HG03439 (cell line): ENCODE measurements around the gene CHID1.

ENCODE experiments used
- ATAC-seq: cut with Tn5 transposase; IDR thresholded peaks from one replicate; pipeline ENCODE4 v1.9.1; 2021; ENCODE audit warnings: mild to moderate bottlenecking, moderate library complexity; ENCODE audit not compliant: unreplicated experiment

Gene CHID1

GRCh38 chr11:911031-911889, 650 bp upstream of the CHID1 start:
- no peak for ATAC-seq

- no peak for ATAC-seq
Observed at GRCh38 chr11:910044-910588, 494 bp downstream of the CHID1 start.

GRCh38 chr11:909406-909805, 1.2 kb downstream of the CHID1 start:
- no peak for ATAC-seq

- ATAC-seq, result no peak
Observed at GRCh38 chr11:908273-908672, 2.3 kb downstream of the CHID1 start.

GRCh38 chr11:907668-908067, 2.9 kb downstream of the CHID1 start:
- ATAC-seq, result no peak

- no peak for ATAC-seq
Observed at GRCh38 chr11:905952-906351, 4.7 kb downstream of the CHID1 start.

GRCh38 chr11:904380-904779, 6.2 kb downstream of the CHID1 start:
- ATAC-seq, result no peak

GRCh38 chr11:901452-902061, 9.1 kb downstream of the CHID1 start:
- no peak for ATAC-seq

- ATAC-seq, result no peak
Observed at GRCh38 chr11:900545-900944, 10.1 kb downstream of the CHID1 start.

- ATAC-seq, result no peak
Observed at GRCh38 chr11:899724-900123, 10.9 kb downstream of the CHID1 start.

- no peak for ATAC-seq
Observed at GRCh38 chr11:898540-899190, 11.9 kb downstream of the CHID1 start.

- ATAC-seq, result no peak
Observed at GRCh38 chr11:898143-898511, 12.5 kb downstream of the CHID1 start.

- ATAC-seq, result no peak
Observed at GRCh38 chr11:897253-898142, 13.1 kb downstream of the CHID1 start.

GRCh38 chr11:895331-896110, 15.1 kb downstream of the CHID1 start:
- ATAC-seq, result no peak

GRCh38 chr11:894575-895201, 15.9 kb downstream of the CHID1 start:
- ATAC-seq, result no peak

- ATAC-seq, result no peak
Observed at GRCh38 chr11:893008-893654, 17.5 kb downstream of the CHID1 start.

- ATAC-seq, result no peak
Observed at GRCh38 chr11:890794-891540, 19.6 kb downstream of the CHID1 start.
